NCI-H2171 (cell line): ENCODE measurements around the gene FYCO1.

Source experiments
- DNase-seq: peaks from one replicate; lab custom pipeline; 2025; lab: John Stamatoyannopoulos, UW

FYCO1 gene

GRCh38 chr3:45943207-45943846 is 52.3 kb downstream of the FYCO1 start, which contains the start of gene CXCR6:
TSS of gene CXCR6 (plus strand) at chr3:45943464. CDS start at chr3:45946482, 3,018 bp downstream.
- DNase-seq = no peak

DNA sequence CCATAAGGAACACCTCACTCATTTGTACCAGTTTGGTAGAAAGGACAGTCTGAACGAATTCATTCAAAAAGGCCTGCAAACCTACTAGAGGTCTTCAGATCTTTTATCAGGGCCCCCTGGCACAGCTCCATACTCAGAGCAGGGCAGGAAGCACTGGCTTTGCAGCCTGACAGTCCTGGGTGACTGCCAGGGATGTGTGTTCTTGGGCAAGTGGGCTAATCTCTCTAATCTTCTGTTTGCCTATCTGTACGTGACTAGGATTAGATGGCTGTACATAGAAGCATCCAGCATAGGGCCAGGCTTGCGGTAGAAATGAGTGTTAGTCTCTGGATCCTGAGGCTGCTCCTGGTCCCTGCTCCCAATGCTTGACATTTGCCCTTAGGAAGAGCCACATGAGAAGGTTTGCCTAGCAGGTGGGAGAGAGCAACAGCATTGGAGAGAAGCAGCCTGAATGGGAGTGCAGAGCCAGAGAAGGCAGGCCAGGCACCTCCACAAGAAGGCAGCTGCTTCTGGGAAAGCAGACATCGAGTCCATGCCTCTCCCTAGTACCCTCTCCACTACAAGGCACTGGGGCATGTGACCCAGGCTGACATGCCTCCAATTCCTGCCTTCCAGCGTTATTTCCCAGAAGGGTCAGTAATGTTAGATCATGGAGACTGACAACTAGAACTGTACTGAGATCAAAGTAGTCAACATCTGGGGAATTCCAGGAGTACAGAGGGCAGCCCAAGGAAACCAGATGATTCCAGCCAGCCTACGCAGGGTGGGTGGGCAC is 53.4 kb downstream of the FYCO1 start:
- DNase-seq = no peak

GRCh38 chr3:45940781-45941365 is 54.8 kb downstream of the FYCO1 start:
- DNase-seq = no peak

DNA sequence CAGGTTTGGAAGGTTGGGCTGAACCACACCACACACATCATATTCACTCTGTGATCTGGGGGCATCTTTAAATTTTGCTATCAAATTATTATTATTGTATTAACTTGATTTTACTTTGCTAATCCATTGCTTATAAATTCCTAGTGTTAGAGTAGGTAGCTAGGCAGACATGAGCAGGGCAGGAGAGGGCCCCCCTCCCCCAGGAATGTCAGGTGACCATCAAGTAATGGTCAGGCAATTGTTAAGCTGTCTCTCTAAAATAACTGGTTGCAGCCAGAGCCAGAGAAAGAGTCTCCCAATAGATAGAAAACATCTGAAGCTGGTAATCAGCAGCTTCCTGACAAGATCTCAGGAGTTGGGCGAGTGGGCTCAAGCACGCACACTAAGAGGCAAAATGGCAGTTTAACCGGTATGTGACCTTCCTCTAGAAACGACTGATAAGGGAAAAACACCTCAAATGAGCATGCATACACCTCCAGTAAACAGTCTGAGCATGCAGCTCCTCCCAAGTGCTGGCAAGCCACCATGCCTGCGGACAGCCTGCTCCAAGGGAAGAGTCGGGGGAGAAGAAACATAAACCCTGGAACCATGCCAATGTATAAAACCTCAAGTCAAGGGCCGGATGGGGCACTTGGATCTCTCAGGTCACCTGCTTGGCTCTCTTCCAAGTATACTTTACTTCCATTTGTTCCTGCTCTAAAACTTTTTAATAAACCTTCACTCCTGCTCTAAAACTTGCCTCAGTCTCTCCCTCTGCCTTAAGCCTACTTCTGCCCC is 55.4 kb downstream of the FYCO1 start:
- no peak for DNase-seq

DNA sequence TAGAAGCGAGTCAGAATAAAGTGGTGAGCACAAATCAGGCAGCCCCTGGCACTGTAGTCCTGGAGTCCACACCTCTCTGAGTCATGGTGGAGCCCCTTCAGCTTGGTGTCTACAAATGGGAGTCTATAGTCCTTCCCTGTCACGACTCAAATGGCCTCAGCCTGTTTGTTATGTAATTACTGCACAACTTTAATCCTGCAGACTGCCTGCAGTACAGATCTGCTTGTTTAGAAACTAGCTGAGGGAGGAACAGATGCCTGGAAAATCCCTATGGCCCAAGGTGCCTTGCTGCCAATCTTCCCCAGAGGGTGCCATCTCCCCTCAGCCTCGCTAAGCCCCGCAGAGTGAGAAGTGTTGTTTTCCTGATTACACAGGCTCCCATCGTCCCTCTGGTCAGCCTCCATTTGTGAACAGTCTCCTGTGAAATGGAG is 56.3 kb downstream of the FYCO1 start:
- DNase-seq = peak; percentile 5

GRCh38 chr3:45938864-45939263 is 56.8 kb downstream of the FYCO1 start:
- peak; percentile 32 for DNase-seq

- DNase-seq = no peak
Measured at GRCh38 chr3:45938043-45938435, 57.6 kb downstream of the FYCO1 start.

DNA sequence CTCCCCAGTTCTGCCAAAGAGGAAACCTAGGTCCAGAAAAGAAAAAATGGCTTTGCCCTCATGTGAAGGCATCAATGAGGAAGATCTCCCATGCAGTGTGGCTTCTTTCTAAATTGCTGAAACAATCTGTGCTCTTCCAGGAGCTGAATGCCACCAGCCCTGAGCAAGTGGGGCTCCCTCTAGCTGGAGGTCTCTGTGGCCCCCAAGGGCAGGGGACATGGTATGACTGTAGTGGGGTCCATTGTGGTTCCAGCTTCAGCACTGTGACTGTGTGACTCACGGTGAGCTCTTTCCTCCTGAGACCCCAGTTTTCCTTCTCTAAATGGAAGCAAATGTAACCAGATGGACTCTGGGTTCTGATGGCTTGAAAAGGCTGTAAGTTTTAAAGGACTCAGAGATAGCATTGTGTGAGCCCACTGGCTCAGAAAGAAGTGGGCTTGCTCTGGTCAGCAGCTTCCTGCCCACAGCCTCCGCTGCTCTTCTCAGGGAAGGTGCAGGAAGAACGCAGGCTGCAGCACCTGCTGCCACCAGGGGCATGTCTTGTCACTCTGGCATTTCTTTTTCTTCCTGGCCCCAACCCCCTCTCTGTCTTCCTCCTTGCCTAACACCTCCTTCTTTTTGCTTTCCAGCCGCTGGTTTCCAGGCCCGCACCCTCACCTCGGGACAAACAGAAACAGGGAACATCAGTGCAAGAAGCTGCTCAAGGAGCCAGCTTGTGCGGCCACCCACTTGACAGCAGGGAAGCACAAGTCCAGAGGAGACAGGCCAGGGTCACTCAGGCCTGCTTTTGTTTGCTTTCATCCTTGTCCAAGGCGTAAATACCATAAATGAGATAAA is 58.2 kb downstream of the FYCO1 start:
- no peak for DNase-seq

GRCh38 chr3:45936261-45936660 is 59.4 kb downstream of the FYCO1 start:
- no peak for DNase-seq

DNA sequence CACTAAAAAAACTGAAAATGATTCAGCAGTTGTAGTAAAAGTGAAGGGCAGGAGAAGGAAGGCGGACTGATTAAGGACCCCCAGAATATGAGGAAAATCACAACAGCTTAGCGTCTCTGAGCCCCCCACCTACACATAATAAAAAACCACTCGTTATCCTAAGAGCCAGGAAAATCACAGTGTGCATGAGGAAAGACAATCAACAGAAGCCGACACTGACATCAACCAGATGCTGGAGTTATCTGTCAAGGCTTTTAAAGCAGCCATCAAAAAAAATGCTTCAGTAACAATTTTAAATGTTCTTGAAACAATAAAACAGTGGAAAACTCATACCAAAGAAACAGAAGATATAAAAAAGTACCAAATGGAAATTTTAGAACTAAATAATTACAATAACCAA is 62.0 kb downstream of the FYCO1 start:
- DNase-seq = no peak

DNA sequence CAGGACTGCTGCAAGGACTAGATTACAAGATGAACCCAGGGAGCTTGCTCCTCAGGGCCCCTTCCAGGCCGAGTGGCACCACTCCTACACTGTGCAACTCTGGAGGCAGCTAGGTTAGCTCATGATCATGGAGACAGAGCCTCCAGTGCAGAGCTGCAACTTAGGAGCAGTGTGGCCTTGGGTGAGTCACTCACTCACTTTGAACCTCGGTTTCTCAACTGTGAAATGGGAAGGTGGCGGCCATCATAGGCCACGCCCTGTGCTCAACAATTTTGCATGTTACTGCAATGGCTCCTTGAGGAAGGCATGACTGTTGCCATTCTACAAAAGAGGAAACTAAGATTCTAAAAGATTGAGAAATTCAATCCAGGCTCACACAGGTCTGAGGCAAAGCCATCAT is 63.5 kb downstream of the FYCO1 start:
- DNase-seq = no peak

- peak; percentile 46 for DNase-seq
Measured at GRCh38 chr3:45931496-45931895, 64.1 kb downstream of the FYCO1 start.

DNA sequence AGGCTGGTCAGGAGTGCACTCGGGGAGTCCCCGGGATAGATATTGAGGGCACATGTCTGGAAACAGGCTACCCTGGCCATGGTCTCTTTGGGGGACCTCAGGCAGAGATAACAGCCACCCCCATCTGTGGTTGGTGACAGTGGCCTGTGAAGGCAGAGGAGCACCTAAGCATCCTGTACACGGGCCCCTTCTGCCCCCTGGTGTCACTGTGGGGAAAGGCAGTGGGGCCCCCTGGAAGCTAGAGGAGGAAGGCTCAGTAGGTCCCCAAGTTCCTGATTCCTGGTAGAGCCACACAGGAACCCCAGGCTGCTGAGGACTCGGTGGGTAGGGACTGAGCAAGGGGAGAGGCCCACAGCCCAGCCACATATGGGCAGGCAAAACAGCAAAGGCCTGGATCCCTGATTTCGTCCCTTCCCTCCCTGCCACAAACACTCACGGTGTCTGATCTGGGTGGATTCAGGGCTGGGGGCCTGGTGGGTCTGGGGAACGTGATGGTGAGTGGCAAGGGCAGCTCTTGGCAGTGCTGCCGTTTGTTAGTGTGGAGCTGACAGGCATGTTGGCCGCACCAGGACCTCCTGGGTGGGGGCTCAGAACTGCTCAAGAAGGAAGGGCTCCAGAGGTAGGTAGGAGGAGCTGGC is 66.5 kb downstream of the FYCO1 start:
- DNase-seq = no peak

DNA sequence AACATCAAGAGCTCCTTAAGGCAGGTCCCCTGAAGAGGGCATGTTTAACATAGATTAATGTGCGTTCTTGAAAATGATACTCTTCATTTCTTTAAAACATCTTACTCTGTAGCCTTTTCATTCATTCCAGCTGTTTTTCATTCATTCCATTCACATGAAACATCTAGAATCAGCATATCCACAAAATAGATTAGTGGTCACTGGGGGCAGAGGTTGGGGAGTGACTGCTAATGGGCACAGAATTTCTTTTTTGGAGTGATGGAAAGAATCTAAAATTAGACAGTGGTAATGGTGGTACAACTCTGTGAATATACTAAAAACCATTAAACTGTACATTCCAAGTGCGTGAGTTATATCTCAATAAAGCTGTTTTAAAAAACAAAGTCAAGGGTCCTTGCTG is 67.7 kb downstream of the FYCO1 start:
- no peak for DNase-seq

GRCh38 chr3:45923755-45924154 is 71.9 kb downstream of the FYCO1 start:
- no peak for DNase-seq

DNA sequence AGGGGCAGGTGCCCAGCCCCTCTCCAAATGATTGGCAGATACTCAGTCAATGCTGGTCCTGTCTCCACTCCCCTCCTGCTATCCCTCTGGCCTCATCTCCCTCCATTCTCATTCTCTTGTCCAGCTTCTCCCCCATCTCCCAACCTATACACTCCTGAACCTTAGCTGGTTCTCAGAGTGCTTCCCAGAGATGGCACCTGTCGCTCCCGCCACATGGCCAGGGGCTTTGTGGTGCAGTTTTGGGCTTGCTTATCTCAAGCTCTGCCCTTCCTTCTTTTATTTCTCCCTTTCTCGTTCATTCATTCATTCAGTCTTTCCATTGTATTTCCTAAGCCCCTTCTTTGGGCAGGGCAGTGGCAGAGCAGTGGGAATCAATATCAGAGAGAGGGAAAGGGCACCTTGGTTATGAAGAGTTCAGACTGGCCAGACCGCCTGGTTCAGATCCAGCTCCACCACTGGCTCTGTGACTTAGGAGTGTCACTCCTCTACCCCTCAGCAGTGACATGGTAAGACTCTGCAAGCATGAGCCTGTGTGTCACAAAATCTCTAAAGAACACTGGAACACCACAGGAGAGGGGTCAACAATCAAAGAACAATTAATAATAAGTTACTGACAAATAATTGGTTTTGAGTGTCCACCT is 72.6 kb downstream of the FYCO1 start:
- no peak for DNase-seq

- no peak for DNase-seq
Measured at GRCh38 chr3:45922039-45922326, 73.6 kb downstream of the FYCO1 start.

DNA sequence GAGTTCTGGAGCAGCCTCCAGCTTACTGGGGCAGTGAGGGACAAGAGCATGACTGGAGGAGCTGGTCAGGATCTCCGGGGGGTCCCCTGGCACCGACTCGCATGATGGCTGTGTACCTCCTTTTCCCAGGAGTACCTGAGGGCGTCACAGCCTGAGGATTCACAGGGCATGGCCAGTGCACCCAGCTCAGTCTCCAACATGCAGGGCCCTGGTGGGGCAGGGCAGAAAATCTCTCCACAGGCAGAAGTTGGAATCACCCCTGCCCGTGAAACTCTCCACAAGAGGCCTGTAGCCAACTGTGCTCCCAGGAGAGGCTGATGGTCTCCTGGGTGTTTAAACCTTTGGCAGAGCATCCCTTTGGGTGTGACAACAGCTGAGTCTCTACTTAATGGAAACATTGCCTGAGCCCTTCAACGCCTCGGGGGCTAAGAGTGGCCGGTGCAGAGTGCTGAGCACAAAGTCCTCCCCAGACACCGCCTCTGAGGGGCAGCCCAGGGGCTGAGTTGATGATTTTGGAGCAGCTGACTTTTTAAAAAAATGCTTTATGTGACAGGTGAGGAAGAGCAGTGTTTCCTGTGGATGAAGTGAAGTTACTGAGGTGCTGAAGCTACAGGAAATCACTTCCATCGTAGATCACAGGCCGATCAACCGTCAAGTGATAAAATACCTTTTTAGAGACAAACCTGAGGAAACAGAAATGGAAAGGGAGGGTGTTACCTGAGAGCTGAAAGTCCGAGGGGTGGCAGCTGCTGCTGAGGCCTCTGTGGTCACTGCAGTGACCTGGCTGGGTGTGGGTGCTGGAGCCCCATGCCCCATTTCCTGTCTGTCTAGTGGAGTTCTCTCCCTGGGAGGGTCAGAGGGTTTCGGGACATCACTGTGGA is 74.2 kb downstream of the FYCO1 start:
- no peak for DNase-seq

DNA sequence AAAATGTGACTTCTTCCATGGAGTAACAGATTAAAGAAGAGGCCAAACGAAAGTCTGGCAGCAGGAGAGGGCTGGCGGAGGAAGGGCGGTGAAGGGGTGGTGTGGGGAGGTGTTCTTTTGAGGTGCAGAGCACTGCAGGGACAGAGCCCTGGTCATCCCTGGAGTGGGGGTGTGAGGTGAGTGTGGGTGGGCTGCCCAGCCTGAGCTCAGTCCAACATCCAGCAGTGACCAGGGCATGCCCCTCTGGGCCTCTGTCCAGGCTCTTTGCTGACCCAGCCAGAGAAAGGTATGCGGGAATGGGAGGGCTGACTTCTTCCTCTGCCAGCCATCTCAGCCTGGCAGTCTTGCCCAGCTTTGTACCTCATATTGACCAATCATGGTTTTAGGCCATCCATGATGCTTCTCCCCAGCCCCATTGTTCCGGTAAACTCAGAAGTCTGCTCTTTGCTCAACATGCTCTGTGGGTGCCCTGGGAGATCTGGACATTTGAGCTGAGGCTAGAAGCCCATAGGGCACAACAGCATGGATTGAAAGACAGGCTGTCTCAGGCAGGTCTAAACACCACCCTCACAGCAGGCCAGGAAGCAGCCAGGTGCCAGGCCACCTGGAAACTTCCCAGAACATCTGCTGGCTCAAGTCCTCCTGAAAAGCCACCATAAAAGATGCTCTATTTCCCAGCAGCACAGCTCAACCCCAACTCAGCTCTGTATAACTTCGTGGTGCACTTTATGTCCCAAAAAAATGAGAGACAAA is 78.3 kb downstream of the FYCO1 start:
- DNase-seq = peak; percentile 51
